GM19395 (cell line): ENCODE measurements around the gene PIGZ.

Experiments
- ATAC-seq: cut with Tn5 transposase; IDR thresholded peaks from one replicate; pipeline ENCODE4 v1.9.1; 2021; ENCODE audit warnings: mild to moderate bottlenecking, moderate library complexity; ENCODE audit not compliant: unreplicated experiment

The PIGZ gene

GRCh38 chr3:196983186-196983585 lies 14.6 kb upstream of the PIGZ start:
- no peak for ATAC-seq

GRCh38 chr3:196981657-196982056 lies 13.0 kb upstream of the PIGZ start:
- ATAC-seq = no peak

- ATAC-seq = no peak
Observed at GRCh38 chr3:196979545-196979944, 10.9 kb upstream of the PIGZ start.

- ATAC-seq = no peak
Observed at GRCh38 chr3:196976941-196977340, 8.3 kb upstream of the PIGZ start.

- ATAC-seq = no peak
Observed at GRCh38 chr3:196975349-196975748, 6.7 kb upstream of the PIGZ start.

GRCh38 chr3:196974661-196975060 lies 6.0 kb upstream of the PIGZ start:
- no peak for ATAC-seq

- ATAC-seq = no peak
Observed at GRCh38 chr3:196971094-196971698, 2.6 kb upstream of the PIGZ start.

- no peak for ATAC-seq
Observed at GRCh38 chr3:196970547-196971093, 2.0 kb upstream of the PIGZ start.

- ATAC-seq = peak; percentile 42
Observed at GRCh38 chr3:196969660-196970546, 1.3 kb upstream of the PIGZ start.

GRCh38 chr3:196969134-196969659 lies 564 bp upstream of the PIGZ start:
- peak; percentile 56 for ATAC-seq

GRCh38 chr3:196967412-196968232 lies 1.0 kb downstream of the PIGZ start:
- no peak for ATAC-seq

GRCh38 chr3:196966526-196967401 lies 1.9 kb downstream of the PIGZ start:
- ATAC-seq = no peak

- no peak for ATAC-seq
Observed at GRCh38 chr3:196965804-196966173, 2.8 kb downstream of the PIGZ start.

GRCh38 chr3:196965112-196965803 lies 3.4 kb downstream of the PIGZ start:
- no peak for ATAC-seq

- no peak for ATAC-seq
Observed at GRCh38 chr3:196963631-196963953, 5.0 kb downstream of the PIGZ start.

- ATAC-seq = no peak
Observed at GRCh38 chr3:196962930-196963630, 5.6 kb downstream of the PIGZ start.

GRCh38 chr3:196962108-196962929 lies 6.3 kb downstream of the PIGZ start:
- no peak for ATAC-seq

GRCh38 chr3:196954832-196955231 lies 13.8 kb downstream of the PIGZ start:
- no peak for ATAC-seq
